ENCODE data around the gene SLC22A1. TPM values are rescaled to one million over a fixed set of nuclear protein-coding genes. Genes with fewer than 3 reads are reported as not detected.

The SLC22A1 gene
- total RNA-seq, 3 donors from 2014 or later = 1.7 to 7.0 (median 4.3) TPM

DNA sequence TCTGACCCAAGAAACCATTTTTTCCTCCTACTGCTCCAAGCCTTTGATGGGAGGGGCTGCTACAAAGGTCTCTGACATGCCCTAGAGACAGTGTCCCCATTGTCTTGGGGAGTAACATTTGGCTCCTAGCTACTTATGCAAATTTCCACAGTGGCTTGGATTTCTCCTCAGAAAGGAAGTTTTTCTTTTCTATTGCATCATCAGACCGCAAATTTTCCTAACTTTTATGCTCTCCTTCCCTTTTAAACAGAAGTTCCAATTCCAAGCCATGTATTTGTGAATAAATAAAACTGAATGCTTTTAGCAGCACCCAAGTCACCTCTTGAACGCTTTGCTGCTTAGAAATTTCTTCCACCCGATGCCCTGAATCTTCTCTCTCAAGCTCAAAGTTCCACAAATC, 86.0 kb downstream of the SLC22A1 start:
- H3K4me1 Mint-ChIP-seq (ENCODE audit: low read depth) = no peaks in the 10 kb centered on the region
- DNase-seq (no peak), ATAC-seq (no peak)
- peaks cover 19% of the 10 kb centered on the region for H3K27me3 Mint-ChIP-seq (ENCODE audit: low read depth)
- no peaks in the 10 kb centered on the region for H3K36me3 Mint-ChIP-seq (ENCODE audit: insufficient read depth)
- no peak overlapping the region for H3K4me3 Mint-ChIP-seq
- H3K9me3 Mint-ChIP-seq = peaks cover 11% of the 10 kb centered on the region

Other genes with a start within 250 kb of the SLC22A1 start
- gene MAS1, start 230.8 kb upstream of the SLC22A1 start, total RNA-seq = not detected
- gene IGF2R, start 152.7 kb upstream of the SLC22A1 start, total RNA-seq = 10 to 100 TPM; 44.9 to 65.3 (median 58.2) TPM
- gene SLC22A2, start 137.0 kb downstream of the SLC22A1 start, total RNA-seq = not detected
- under 1 TPM in 2 of 3 donors, not detected in 1; 0.11 to 0.13 TPM for gene SLC22A3, start 226.6 kb downstream of the SLC22A1 start, total RNA-seq

Measured in activated T-cell treated with anti-CD3 and anti-CD28 coated beads, Interleukin-2, amount 50 U/mL, for 4 hours (primary cell).